ENCODE results near the gene PIGU.

- TF ChIP-seq EP300 (IDR thresholded peaks at IDR 0.05; ENCODE audit: borderline replicate concordance in 1 of 2, low read depth in 1 of 2, low read length in 1 of 2) = no peak
- TF ChIP-seq, protein P1, sequence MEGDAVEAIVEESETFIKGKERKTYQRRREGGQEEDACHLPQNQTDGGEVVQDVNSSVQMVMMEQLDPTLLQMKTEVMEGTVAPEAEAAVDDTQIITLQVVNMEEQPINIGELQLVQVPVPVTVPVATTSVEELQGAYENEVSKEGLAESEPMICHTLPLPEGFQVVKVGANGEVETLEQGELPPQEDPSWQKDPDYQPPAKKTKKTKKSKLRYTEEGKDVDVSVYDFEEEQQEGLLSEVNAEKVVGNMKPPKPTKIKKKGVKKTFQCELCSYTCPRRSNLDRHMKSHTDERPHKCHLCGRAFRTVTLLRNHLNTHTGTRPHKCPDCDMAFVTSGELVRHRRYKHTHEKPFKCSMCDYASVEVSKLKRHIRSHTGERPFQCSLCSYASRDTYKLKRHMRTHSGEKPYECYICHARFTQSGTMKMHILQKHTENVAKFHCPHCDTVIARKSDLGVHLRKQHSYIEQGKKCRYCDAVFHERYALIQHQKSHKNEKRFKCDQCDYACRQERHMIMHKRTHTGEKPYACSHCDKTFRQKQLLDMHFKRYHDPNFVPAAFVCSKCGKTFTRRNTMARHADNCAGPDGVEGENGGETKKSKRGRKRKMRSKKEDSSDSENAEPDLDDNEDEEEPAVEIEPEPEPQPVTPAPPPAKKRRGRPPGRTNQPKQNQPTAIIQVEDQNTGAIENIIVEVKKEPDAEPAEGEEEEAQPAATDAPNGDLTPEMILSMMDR (IDR thresholded peaks at IDR 0.05) = no peak
These were observed 25.7 kb downstream of the PIGU start for GRCh38 chr20:34651200-34651599.
